Progenitor cell of endocrine pancreas (in vitro differentiated cells): Measurements from ENCODE around the gene SHISA6. TPM values are rescaled to one million over a fixed set of nuclear protein-coding genes. Genes with fewer than 3 reads are reported as not detected.

ENCODE experiments used
- DNase-seq: peaks from one replicate; pipeline ENCODE4 v3.0.0; 2021; ENCODE audit warnings: low spot score; ENCODE audit not compliant: unreplicated experiment
- H3K27ac Mint-ChIP-seq: 2 replicates; pipeline ENCODE4 v1.8.0; 2021; ENCODE audit warnings: mild to moderate bottlenecking, moderate library complexity, mixed read lengths
- H3K27me3 Mint-ChIP-seq: 2 replicates; pipeline ENCODE4 v1.8.0; 2021; ENCODE audit warnings: mixed read lengths
- H3K36me3 Mint-ChIP-seq: 2 replicates; pipeline ENCODE4 v1.8.0; 2022; ENCODE audit warnings: mixed read lengths; ENCODE audit not compliant: insufficient read depth
- H3K4me1 Mint-ChIP-seq: 2 replicates; pipeline ENCODE4 v1.8.0; 2021; ENCODE audit warnings: low read depth, mixed read lengths
- H3K4me3 Mint-ChIP-seq: 2 replicates; pipeline ENCODE4 v1.8.0; 2021; ENCODE audit warnings: low read depth, mild to moderate bottlenecking, moderate library complexity, mixed read lengths
- H3K9me3 Mint-ChIP-seq: 2 replicates; pipeline ENCODE4 v1.8.0; 2021; ENCODE audit warnings: low read depth, mixed read lengths
- total RNA-seq: library from RNA; stranded (reverse); gene quantifications from 2 replicates; pipeline ENCODE4 v1.2.1, GENCODE V29; 2021
- TF ChIP-seq, protein P1 (sequence below): fragments of 200-600 bp; sonication (generic); IDR thresholded peaks from one replicate; pipeline ENCODE4 v1.5.0; 2021; ENCODE audit warnings: antibody characterized with exemption, mild to moderate bottlenecking; ENCODE audit not compliant: unreplicated experiment

The SHISA6 gene
- total RNA-seq, 1 donor from 2014 or later: 1.0 TPM

- TF ChIP-seq, protein P1, sequence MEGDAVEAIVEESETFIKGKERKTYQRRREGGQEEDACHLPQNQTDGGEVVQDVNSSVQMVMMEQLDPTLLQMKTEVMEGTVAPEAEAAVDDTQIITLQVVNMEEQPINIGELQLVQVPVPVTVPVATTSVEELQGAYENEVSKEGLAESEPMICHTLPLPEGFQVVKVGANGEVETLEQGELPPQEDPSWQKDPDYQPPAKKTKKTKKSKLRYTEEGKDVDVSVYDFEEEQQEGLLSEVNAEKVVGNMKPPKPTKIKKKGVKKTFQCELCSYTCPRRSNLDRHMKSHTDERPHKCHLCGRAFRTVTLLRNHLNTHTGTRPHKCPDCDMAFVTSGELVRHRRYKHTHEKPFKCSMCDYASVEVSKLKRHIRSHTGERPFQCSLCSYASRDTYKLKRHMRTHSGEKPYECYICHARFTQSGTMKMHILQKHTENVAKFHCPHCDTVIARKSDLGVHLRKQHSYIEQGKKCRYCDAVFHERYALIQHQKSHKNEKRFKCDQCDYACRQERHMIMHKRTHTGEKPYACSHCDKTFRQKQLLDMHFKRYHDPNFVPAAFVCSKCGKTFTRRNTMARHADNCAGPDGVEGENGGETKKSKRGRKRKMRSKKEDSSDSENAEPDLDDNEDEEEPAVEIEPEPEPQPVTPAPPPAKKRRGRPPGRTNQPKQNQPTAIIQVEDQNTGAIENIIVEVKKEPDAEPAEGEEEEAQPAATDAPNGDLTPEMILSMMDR: no peak
- no peak for DNase-seq
- Mint-ChIP-seq H3K36me3 (no peaks in the 10 kb centered on the region), H3K27me3 (peaks cover 16% of the 10 kb centered on the region), H3K9me3 (no peaks in the 10 kb centered on the region), H3K4me3 (no peak overlapping the region), H3K4me1 (peaks cover 16% of the 10 kb centered on the region), H3K27ac (no peak overlapping the region)
Observed at GRCh38 chr17:11383157-11383556, 142.1 kb downstream of the SHISA6 start.

DNA sequence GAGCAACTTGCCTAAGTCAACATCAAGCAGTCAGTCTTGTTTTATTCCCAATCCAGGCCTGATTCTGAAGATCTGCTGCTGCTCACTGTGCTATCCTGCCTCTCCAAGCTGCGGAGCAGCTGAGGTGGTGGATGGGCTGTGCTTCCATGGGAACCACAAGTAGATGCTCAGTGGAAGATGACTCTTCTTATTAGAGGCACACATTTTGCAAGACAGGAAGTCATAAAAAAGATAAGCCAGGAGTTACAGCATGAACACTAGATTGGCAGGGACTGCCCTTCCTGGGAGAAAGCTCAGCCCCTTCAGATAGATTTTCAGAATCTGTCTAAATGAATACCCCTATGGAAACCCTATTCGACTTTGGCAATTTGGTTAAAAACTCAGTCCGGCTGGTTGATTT lies 143.1 kb downstream of the SHISA6 start:
- H3K9me3 Mint-ChIP-seq: no peaks in the 10 kb centered on the region
- no peaks in the 10 kb centered on the region for H3K36me3 Mint-ChIP-seq
- no peak overlapping the region for H3K4me3 Mint-ChIP-seq
- peaks cover 16% of the 10 kb centered on the region for H3K27me3 Mint-ChIP-seq
- H3K27ac Mint-ChIP-seq: no peak overlapping the region
- no peak for DNase-seq
- TF ChIP-seq, protein P1: no peak
- H3K4me1 Mint-ChIP-seq: peaks cover 11% of the 10 kb centered on the region

DNA sequence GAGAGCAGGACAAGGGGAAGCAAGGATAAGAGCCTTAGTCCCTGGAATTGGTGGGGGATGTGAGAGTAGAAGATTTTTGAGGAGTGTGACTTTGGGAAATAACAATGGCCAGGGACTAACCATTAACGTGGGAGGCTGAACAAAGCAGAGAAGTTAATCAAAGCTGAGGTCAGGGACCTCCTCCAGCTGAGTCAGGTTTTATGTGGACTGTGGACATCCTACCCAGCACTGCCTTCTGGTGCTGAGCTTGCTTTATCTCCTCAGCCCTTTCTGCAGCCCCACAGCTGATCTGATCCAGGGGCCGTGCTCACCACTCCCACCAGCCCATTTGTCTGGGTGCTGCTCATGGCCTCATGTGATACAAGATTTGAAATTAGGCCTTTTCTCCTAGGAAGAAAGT lies 146.6 kb downstream of the SHISA6 start:
- peaks cover 11% of the 10 kb centered on the region for H3K4me1 Mint-ChIP-seq
- peaks cover 4% of the 10 kb centered on the region for H3K9me3 Mint-ChIP-seq
- DNase-seq: no peak
- no peaks in the 10 kb centered on the region for H3K36me3 Mint-ChIP-seq
- TF ChIP-seq, protein P1: no peak
- H3K27ac Mint-ChIP-seq: no peak overlapping the region
- H3K27me3 Mint-ChIP-seq: peaks cover 13% of the 10 kb centered on the region
- H3K4me3 Mint-ChIP-seq: no peak overlapping the region

DNA sequence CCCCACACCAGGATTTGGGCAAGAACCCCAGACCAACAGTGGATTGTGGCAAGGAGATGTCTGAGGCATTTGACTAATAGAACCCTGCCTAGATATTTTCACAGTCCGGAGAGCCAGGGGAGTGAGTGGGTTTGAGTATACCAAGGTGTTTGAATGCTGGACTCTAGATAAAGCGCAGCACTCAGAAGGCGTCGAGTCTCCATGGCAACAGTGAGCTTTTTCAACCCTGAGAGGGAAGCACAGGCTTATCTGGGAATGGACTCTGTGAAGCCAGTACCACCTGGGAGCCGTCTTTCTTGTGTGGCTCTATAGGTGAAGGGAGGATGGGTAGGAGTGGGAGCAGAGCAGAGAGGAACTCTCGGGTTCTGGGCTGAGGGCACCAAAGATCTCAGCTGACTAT lies 147.0 kb downstream of the SHISA6 start:
- no peak for DNase-seq
- H3K4me1 Mint-ChIP-seq: peaks cover 11% of the 10 kb centered on the region
- no peaks in the 10 kb centered on the region for H3K36me3 Mint-ChIP-seq
- TF ChIP-seq, protein P1: no peak
- no peak overlapping the region for H3K27ac Mint-ChIP-seq
- peaks cover 13% of the 10 kb centered on the region for H3K27me3 Mint-ChIP-seq
- no peak overlapping the region for H3K4me3 Mint-ChIP-seq
- H3K9me3 Mint-ChIP-seq: peaks cover 4% of the 10 kb centered on the region

DNA sequence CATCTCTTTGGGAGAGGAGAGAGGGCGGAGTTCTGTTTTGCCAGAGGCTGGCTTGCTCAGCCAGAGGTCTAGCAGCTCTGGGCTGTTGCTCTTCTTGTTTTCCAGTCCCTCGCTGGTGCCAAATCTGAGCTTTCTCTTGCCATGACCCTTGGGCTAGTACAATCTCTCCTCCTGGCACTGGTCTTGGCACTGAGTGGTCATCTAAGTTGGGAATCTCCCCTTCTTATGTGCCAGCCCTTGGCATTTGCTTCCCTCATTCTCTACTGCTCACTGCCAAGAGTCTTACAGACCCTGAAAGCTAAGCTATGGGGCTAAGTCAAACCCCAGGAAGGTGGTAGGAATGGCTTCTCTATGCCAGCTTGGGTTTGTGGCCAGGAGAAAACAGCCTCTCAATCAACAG lies 148.6 kb downstream of the SHISA6 start:
- H3K36me3 Mint-ChIP-seq: no peaks in the 10 kb centered on the region
- H3K9me3 Mint-ChIP-seq: peaks cover 4% of the 10 kb centered on the region
- no peak overlapping the region for H3K27ac Mint-ChIP-seq
- TF ChIP-seq, protein P1: no peak
- H3K27me3 Mint-ChIP-seq: peaks cover 15% of the 10 kb centered on the region
- no peak overlapping the region for H3K4me3 Mint-ChIP-seq
- H3K4me1 Mint-ChIP-seq: peaks cover 11% of the 10 kb centered on the region
- no peak for DNase-seq
